ENCODE measurements around the gene CPTP. TPM values are rescaled to one million over a fixed set of nuclear protein-coding genes. Genes with fewer than 3 reads are reported as not detected.

CPTP gene
- total and polyA plus RNA-seq, 7 donors, result 8.4 to 57.1 (median 21.6) TPM

DNA sequence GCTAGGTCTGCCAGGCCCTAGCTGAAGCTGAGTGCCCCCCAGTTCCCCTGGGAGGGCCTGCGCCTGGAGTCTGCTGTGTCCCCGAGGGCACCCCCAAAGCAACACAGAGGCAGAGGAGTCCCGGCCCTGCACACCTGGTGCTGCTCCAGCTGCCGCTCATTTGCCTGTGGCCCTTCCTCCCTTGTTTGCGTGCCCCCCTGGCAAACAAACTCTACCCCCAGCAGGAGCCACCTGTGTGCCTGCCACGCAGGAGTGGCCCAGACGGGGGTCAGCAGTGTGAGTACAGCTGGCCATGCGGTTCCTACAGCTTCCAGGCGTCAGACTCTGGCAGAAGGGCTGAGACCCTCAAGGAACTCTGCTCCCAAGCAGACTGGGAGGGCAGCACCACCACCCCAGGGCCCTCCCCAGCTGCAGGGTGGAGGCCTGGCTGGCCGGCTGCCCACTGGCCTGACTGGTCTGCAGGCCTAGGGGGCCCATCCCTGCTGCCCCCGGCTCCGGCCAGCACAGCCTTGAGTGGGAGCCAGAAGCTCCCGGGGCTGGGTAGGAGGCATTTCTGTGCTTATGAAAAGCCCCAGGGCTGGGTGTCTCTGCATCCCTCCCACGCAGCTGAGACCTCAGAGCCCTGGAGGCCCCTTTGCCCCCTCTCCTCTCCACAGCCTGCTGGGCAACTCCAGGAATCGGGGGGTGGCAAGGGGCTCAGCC lies 5.9 kb downstream of the CPTP start:
- 29 to 61% methylated on average over 15 of the region's 15 CpGs for WGBS, 2 donors

DNA sequence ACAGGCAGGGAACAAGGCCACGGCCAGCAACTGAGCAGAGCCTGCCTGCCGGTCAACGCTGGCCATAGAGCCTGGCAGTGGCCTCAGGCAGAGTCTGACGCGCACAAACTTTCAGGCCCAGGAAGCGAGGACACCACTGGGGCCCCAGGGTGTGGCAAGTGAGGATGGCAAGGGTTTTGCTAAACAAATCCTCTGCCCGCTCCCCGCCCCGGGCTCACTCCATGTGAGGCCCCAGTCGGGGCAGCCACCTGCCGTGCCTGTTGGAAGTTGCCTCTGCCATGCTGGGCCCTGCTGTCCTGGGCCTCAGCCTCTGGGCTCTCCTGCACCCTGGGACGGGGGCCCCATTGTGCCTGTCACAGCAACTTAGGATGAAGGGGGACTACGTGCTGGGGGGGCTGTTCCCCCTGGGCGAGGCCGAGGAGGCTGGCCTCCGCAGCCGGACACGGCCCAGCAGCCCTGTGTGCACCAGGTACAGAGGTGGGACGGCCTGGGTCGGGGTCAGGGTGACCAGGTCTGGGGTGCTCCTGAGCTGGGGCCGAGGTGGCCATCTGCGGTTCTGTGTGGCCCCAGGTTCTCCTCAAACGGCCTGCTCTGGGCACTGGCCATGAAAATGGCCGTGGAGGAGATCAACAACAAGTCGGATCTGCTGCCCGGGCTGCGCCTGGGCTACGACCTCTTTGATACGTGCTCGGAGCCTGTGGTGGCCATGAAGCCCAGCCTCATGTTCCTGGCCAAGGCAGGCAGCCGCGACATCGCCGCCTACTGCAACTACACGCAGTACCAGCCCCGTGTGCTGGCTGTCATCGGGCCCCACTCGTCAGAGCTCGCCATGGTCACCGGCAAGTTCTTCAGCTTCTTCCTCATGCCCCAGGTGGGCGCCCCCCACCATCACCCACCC lies 6.7 kb downstream of the CPTP start, which contains the start of gene TAS1R3:
Gene TAS1R3 (plus strand): TSS at position 213 of the 898 bp plus-strand sequence. CDS start 66 bp downstream, at position 279.
- H3K36me3 ChIP-seq, result peaks cover 0 to 31% (median 13%) of the 10 kb centered on the region in 4 donors
- H3K9me3 ChIP-seq, result no peaks in the 10 kb centered on the region
- intact Hi-C loops (cut with DNase I), result no loop called here
- H3K27ac ChIP-seq, result no peak within 1 kb of the TSS
- H3K4me1 ChIP-seq, result peaks cover 0 to 10% (median 8%) of the 10 kb centered on the region in 4 donors
- TF ChIP-seq POLR2A (IDR thresholded peaks at IDR 0.05) (no peak), POLR2AphosphoS5 (IDR thresholded peaks at IDR 0.05) (peak in 1 of 4 donors; percentile 6)
- 44 to 73% methylated on average over 41 of the region's 41 CpGs for WGBS, 2 donors
- DNase-seq, result no peak
- H3K4me3 ChIP-seq, result no peak within 1 kb of the TSS
- no peaks in the 10 kb centered on the region for H3K27me3 ChIP-seq

More for the DNA sequence above, 5.9 kb downstream of the CPTP start:
- H3K27me3 ChIP-seq, result no peaks in the 10 kb centered on the region
- no peak for TF ChIP-seq POLR2AphosphoS5 (IDR thresholded peaks at IDR 0.05)
- no peak for TF ChIP-seq EP300 (IDR thresholded peaks at IDR 0.05)
- no peak for TF ChIP-seq POLR2A (IDR thresholded peaks at IDR 0.05)
- TF ChIP-seq, protein P1, sequence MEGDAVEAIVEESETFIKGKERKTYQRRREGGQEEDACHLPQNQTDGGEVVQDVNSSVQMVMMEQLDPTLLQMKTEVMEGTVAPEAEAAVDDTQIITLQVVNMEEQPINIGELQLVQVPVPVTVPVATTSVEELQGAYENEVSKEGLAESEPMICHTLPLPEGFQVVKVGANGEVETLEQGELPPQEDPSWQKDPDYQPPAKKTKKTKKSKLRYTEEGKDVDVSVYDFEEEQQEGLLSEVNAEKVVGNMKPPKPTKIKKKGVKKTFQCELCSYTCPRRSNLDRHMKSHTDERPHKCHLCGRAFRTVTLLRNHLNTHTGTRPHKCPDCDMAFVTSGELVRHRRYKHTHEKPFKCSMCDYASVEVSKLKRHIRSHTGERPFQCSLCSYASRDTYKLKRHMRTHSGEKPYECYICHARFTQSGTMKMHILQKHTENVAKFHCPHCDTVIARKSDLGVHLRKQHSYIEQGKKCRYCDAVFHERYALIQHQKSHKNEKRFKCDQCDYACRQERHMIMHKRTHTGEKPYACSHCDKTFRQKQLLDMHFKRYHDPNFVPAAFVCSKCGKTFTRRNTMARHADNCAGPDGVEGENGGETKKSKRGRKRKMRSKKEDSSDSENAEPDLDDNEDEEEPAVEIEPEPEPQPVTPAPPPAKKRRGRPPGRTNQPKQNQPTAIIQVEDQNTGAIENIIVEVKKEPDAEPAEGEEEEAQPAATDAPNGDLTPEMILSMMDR (IDR thresholded peaks at IDR 0.05), result no peak
- no peak overlapping the region for H3K4me3 ChIP-seq
- no peak overlapping the region for H3K27ac ChIP-seq
- no peak for DNase-seq
- peaks cover 0 to 18% (median 14%) of the 10 kb centered on the region in 4 donors for H3K4me1 ChIP-seq
- peaks cover 0 to 24% (median 13%) of the 10 kb centered on the region in 4 donors for H3K36me3 ChIP-seq
- no peaks in the 10 kb centered on the region for H3K9me3 ChIP-seq
- intact Hi-C loops (cut with DNase I), result no loop called here

DNA sequence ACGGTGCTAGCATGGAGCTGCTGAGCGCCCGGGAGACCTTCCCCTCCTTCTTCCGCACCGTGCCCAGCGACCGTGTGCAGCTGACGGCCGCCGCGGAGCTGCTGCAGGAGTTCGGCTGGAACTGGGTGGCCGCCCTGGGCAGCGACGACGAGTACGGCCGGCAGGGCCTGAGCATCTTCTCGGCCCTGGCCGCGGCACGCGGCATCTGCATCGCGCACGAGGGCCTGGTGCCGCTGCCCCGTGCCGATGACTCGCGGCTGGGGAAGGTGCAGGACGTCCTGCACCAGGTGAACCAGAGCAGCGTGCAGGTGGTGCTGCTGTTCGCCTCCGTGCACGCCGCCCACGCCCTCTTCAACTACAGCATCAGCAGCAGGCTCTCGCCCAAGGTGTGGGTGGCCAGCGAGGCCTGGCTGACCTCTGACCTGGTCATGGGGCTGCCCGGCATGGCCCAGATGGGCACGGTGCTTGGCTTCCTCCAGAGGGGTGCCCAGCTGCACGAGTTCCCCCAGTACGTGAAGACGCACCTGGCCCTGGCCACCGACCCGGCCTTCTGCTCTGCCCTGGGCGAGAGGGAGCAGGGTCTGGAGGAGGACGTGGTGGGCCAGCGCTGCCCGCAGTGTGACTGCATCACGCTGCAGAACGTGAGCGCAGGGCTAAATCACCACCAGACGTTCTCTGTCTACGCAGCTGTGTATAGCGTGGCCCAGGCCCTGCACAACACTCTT lies 7.6 kb downstream of the CPTP start:
- no peak for TF ChIP-seq EP300 (IDR thresholded peaks at IDR 0.05)
- peaks cover 0 to 7% (median 6%) of the 10 kb centered on the region in 4 donors for H3K4me1 ChIP-seq
- H3K9me3 ChIP-seq, result no peaks in the 10 kb centered on the region
- 64 to 88% methylated on average over 57 of the region's 57 CpGs for WGBS, 2 donors
- no peaks in the 10 kb centered on the region for H3K27me3 ChIP-seq
- no peak overlapping the region for H3K27ac ChIP-seq
- H3K36me3 ChIP-seq, result peaks cover 0 to 32% (median 13%) of the 10 kb centered on the region in 4 donors
- H3K4me3 ChIP-seq, result no peak overlapping the region
- no peak for DNase-seq
- intact Hi-C loops (cut with DNase I), result no loop called here

DNA sequence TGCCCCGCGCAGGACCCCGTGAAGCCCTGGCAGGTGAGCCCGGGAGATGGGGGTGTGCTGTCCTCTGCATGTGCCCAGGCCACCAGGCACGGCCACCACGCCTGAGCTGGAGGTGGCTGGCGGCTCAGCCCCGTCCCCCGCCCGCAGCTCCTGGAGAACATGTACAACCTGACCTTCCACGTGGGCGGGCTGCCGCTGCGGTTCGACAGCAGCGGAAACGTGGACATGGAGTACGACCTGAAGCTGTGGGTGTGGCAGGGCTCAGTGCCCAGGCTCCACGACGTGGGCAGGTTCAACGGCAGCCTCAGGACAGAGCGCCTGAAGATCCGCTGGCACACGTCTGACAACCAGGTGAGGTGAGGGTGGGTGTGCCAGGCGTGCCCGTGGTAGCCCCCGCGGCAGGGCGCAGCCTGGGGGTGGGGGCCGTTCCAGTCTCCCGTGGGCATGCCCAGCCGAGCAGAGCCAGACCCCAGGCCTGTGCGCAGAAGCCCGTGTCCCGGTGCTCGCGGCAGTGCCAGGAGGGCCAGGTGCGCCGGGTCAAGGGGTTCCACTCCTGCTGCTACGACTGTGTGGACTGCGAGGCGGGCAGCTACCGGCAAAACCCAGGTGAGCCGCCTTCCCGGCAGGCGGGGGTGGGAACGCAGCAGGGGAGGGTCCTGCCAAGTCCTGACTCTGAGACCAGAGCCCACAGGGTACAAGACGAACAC lies 8.3 kb downstream of the CPTP start:
- intact Hi-C loops (cut with DNase I), result no loop called here
- Histone ChIP-seq H3K36me3 (peaks cover 1 to 32% (median 9%) of the 10 kb centered on the region in 4 donors), H3K4me1 (peaks cover 0 to 7% (median 6%) of the 10 kb centered on the region in 4 donors), H3K9me3 (no peaks in the 10 kb centered on the region), H3K27ac (no peak overlapping the region), H3K4me3 (no peak overlapping the region), H3K27me3 (no peaks in the 10 kb centered on the region)
- DNase-seq, result no peak
- 19 to 77% methylated on average over 48 of the region's 48 CpGs for WGBS, 2 donors
- TF ChIP-seq POLR2AphosphoS5 (IDR thresholded peaks at IDR 0.05), result no peak
- TF ChIP-seq EP300 (IDR thresholded peaks at IDR 0.05), result no peak
- TF ChIP-seq, protein P1 (IDR thresholded peaks at IDR 0.05), result no peak
- TF ChIP-seq POLR2A (IDR thresholded peaks at IDR 0.05), result no peak
